ENCODE measurements around the gene ADARB2.

ADARB2 gene

GRCh38 chr10:1597370-1598146 is 139.8 kb downstream of the ADARB2 start:
- TF ChIP-seq FOXP2 (optimal IDR thresholded peaks at IDR 0.05; ENCODE audit: borderline replicate concordance, extremely low read depth, extremely low read length, insufficient read depth) (no peak), REST (IDR thresholded peaks at IDR 0.05; ENCODE audit: insufficient read depth in 1 of 2, low read depth in 2 of 2, low read length in 2 of 2) (no peak), TAF1 (IDR thresholded peaks at IDR 0.05; ENCODE audit: borderline replicate concordance, insufficient read depth, low read length) (no peak), POLR2AphosphoS5 (IDR thresholded peaks at IDR 0.05; ENCODE audit: low read depth, low read length) (no peak), SIN3A (IDR thresholded peaks at IDR 0.05; ENCODE audit: borderline replicate concordance, insufficient read depth, low read length) (no peak)

- TF ChIP-seq SIN3A (IDR thresholded peaks at IDR 0.05; ENCODE audit: borderline replicate concordance, insufficient read depth, low read length) (no peak), POLR2AphosphoS5 (IDR thresholded peaks at IDR 0.05; ENCODE audit: low read depth, low read length) (no peak), REST (IDR thresholded peaks at IDR 0.05; ENCODE audit: insufficient read depth in 1 of 2, low read depth in 2 of 2, low read length in 2 of 2) (no peak), TAF1 (IDR thresholded peaks at IDR 0.05; ENCODE audit: borderline replicate concordance, insufficient read depth, low read length) (no peak), FOXP2 (optimal IDR thresholded peaks at IDR 0.05; ENCODE audit: borderline replicate concordance, extremely low read depth, extremely low read length, insufficient read depth) (no peak)
These were observed 140.7 kb downstream of the ADARB2 start for GRCh38 chr10:1596482-1597099.

- TF ChIP-seq SIN3A (IDR thresholded peaks at IDR 0.05; ENCODE audit: borderline replicate concordance, insufficient read depth, low read length): no peak
- TF ChIP-seq POLR2AphosphoS5 (IDR thresholded peaks at IDR 0.05; ENCODE audit: low read depth, low read length): no peak
- TF ChIP-seq FOXP2 (optimal IDR thresholded peaks at IDR 0.05; ENCODE audit: borderline replicate concordance, extremely low read depth, extremely low read length, insufficient read depth): no peak
- TF ChIP-seq TAF1 (IDR thresholded peaks at IDR 0.05; ENCODE audit: borderline replicate concordance, insufficient read depth, low read length): no peak
- TF ChIP-seq REST (IDR thresholded peaks at IDR 0.05; ENCODE audit: insufficient read depth in 1 of 2, low read depth in 2 of 2, low read length in 2 of 2): no peak
These were observed 141.6 kb downstream of the ADARB2 start for GRCh38 chr10:1595726-1596125.

GRCh38 chr10:1595242-1595600 is 142.1 kb downstream of the ADARB2 start:
- TF ChIP-seq TAF1 (IDR thresholded peaks at IDR 0.05; ENCODE audit: borderline replicate concordance, insufficient read depth, low read length) (no peak), REST (IDR thresholded peaks at IDR 0.05; ENCODE audit: insufficient read depth in 1 of 2, low read depth in 2 of 2, low read length in 2 of 2) (no peak), POLR2AphosphoS5 (IDR thresholded peaks at IDR 0.05; ENCODE audit: low read depth, low read length) (no peak), SIN3A (IDR thresholded peaks at IDR 0.05; ENCODE audit: borderline replicate concordance, insufficient read depth, low read length) (no peak), FOXP2 (optimal IDR thresholded peaks at IDR 0.05; ENCODE audit: borderline replicate concordance, extremely low read depth, extremely low read length, insufficient read depth) (no peak)
